ENCODE results near the gene FAM184A. TPM values are rescaled to one million over a fixed set of nuclear protein-coding genes. Genes with fewer than 3 reads are reported as not detected.

The FAM184A gene
- total and polyA plus RNA-seq, 2 experiments from 2014 or later: 13.7 to 18.6 TPM

DNA sequence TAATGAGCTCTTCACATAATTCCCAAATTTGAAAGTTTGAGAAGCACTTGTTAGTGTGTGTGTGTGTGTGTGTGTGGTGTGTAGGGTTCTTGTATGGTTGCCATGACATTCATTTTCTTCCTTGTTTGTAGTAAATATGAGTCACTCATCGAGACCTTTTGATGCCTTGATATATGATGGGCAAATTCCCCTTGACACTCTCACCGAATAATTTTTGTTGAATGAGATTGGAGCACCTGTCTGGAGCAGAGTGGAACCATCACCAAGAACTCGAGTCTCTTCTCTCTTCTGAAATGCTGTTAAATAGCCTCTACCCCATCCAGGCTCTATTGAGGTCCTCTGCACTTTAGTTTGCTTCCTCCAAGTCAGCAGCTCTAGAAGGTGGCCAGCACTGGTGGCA lies 29.6 kb upstream of the FAM184A start (continued):
- TF ChIP-seq, protein P1, sequence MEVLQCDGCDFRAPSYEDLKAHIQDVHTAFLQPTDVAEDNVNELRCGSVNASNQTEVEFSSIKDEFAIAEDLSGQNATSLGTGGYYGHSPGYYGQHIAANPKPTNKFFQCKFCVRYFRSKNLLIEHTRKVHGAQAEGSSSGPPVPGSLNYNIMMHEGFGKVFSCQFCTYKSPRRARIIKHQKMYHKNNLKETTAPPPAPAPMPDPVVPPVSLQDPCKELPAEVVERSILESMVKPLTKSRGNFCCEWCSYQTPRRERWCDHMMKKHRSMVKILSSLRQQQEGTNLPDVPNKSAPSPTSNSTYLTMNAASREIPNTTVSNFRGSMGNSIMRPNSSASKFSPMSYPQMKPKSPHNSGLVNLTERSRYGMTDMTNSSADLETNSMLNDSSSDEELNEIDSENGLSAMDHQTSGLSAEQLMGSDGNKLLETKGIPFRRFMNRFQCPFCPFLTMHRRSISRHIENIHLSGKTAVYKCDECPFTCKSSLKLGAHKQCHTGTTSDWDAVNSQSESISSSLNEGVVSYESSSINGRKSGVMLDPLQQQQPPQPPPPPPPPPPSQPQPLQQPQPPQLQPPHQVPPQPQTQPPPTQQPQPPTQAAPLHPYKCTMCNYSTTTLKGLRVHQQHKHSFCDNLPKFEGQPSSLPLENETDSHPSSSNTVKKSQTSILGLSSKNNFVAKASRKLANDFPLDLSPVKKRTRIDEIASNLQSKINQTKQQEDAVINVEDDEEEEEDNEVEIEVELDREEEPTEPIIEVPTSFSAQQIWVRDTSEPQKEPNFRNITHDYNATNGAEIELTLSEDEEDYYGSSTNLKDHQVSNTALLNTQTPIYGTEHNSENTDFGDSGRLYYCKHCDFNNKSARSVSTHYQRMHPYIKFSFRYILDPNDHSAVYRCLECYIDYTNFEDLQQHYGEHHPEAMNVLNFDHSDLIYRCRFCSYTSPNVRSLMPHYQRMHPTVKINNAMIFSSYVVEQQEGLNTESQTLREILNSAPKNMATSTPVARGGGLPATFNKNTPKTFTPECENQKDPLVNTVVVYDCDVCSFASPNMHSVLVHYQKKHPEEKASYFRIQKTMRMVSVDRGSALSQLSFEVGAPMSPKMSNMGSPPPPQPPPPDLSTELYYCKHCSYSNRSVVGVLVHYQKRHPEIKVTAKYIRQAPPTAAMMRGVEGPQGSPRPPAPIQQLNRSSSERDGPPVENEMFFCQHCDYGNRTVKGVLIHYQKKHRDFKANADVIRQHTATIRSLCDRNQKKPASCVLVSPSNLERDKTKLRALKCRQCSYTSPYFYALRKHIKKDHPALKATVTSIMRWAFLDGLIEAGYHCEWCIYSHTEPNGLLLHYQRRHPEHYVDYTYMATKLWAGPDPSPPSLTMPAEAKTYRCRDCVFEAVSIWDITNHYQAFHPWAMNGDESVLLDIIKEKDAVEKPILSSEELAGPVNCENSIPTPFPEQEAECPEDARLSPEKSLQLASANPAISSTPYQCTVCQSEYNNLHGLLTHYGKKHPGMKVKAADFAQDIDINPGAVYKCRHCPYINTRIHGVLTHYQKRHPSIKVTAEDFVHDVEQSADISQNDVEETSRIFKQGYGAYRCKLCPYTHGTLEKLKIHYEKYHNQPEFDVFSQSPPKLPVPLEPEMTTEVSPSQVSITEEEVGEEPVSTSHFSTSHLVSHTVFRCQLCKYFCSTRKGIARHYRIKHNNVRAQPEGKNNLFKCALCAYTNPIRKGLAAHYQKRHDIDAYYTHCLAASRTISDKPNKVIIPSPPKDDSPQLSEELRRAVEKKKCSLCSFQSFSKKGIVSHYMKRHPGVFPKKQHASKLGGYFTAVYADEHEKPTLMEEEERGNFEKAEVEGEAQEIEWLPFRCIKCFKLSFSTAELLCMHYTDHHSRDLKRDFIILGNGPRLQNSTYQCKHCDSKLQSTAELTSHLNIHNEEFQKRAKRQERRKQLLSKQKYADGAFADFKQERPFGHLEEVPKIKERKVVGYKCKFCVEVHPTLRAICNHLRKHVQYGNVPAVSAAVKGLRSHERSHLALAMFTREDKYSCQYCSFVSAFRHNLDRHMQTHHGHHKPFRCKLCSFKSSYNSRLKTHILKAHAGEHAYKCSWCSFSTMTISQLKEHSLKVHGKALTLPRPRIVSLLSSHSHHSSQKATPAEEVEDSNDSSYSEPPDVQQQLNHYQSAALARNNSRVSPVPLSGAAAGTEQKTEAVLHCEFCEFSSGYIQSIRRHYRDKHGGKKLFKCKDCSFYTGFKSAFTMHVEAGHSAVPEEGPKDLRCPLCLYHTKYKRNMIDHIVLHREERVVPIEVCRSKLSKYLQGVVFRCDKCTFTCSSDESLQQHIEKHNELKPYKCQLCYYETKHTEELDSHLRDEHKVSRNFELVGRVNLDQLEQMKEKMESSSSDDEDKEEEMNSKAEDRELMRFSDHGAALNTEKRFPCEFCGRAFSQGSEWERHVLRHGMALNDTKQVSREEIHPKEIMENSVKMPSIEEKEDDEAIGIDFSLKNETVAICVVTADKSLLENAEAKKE (CRISPR knock-in tag; IDR thresholded peaks at IDR 0.05): no peak
- TF ChIP-seq ZNF331 (CRISPR knock-in tag; IDR thresholded peaks at IDR 0.05; ENCODE audit: low read depth) (no peak), STAT1 (IDR thresholded peaks at IDR 0.05; ENCODE audit: unreplicated experiment) (no peak), EZH2 (IDR thresholded peaks at IDR 0.05; ENCODE audit: low read depth, unreplicated experiment) (no peak), NANOG (IDR thresholded peaks at IDR 0.05; ENCODE audit: borderline replicate concordance) (no peak)
- TF ChIP-seq, protein P2, sequence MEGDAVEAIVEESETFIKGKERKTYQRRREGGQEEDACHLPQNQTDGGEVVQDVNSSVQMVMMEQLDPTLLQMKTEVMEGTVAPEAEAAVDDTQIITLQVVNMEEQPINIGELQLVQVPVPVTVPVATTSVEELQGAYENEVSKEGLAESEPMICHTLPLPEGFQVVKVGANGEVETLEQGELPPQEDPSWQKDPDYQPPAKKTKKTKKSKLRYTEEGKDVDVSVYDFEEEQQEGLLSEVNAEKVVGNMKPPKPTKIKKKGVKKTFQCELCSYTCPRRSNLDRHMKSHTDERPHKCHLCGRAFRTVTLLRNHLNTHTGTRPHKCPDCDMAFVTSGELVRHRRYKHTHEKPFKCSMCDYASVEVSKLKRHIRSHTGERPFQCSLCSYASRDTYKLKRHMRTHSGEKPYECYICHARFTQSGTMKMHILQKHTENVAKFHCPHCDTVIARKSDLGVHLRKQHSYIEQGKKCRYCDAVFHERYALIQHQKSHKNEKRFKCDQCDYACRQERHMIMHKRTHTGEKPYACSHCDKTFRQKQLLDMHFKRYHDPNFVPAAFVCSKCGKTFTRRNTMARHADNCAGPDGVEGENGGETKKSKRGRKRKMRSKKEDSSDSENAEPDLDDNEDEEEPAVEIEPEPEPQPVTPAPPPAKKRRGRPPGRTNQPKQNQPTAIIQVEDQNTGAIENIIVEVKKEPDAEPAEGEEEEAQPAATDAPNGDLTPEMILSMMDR (conservative IDR thresholded peaks at IDR 0.05; ENCODE audit: low read depth in 2 of 2): no peak

DNA sequence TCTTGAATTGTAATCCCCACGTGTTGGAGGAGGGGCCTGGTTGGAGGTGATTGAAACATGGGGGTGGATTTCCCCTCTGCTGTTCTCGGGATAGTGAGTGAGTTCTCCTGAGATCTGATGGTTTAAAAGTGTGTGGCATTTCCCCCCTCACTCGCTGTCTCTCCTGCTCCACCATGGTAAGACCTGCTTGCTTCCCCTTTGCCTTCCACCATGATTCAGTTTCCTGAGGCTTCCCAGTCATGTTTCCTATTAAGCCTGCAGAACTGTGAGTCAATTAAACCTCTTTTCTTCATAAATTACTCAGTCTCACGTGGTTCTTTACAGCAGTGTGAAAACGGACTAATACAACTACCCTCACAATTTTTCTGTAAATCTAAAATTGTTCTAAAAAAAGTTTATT lies 26.8 kb upstream of the FAM184A start:
- Histone ChIP-seq H3K4me3 (no peak overlapping the region), H3K4me2 (no peak overlapping the region), H3K9me2 (ENCODE audit: insufficient read depth) (peaks cover 1% of the 10 kb centered on the region; the same call in 1 of the 2 replicates), H2AFZ (no peak overlapping the region), H3F3A (replicated peaks; ENCODE audit: low read depth) (no peaks in the 10 kb centered on the region), H3K79me2 (replicated peaks; ENCODE audit: insufficient read depth) (no peaks in the 10 kb centered on the region), H3K4me1 (ENCODE audit: insufficient read depth) (no peaks in the 10 kb centered on the region), H3K27ac (ENCODE audit: low read depth) (no peak overlapping the region), H3K27me3 (ENCODE audit: insufficient read depth) (no peaks in the 10 kb centered on the region), H3K36me3 (ENCODE audit: insufficient read depth) (no peaks in the 10 kb centered on the region), H4K20me1 (replicated peaks; ENCODE audit: insufficient read depth) (no peaks in the 10 kb centered on the region)
- ATAC-seq (no peak), DNase-seq (ENCODE audit: low spot score) (no peak)
- Mint-ChIP-seq H3K36me3 (ENCODE audit: low read depth) (no peaks in the 10 kb centered on the region), H3K27ac (no peak overlapping the region), H3K27me3 (ENCODE audit: insufficient read depth, low read depth, poor library complexity) (no peaks in the 10 kb centered on the region), H3K4me1 (peaks cover 6% of the 10 kb centered on the region), H3K9me3 (no peaks in the 10 kb centered on the region; the same call in 2 of the 3 replicates), H3K4me3 (no peak overlapping the region)
- TF ChIP-seq JUNB (IDR thresholded peaks at IDR 0.05; ENCODE audit: unreplicated experiment) (no peak), ZNF331 (CRISPR knock-in tag; IDR thresholded peaks at IDR 0.05; ENCODE audit: low read depth) (no peak), STAT1 (IDR thresholded peaks at IDR 0.05; ENCODE audit: unreplicated experiment) (no peak), ZNF114 (CRISPR knock-in tag; IDR thresholded peaks at IDR 0.05) (no peak), EZH2phosphoT487 (IDR thresholded peaks at IDR 0.05; ENCODE audit: unreplicated experiment) (no peak), CREB1 (CRISPR knock-in tag; IDR thresholded peaks at IDR 0.05; ENCODE audit: low read depth) (no peak), POLR2AphosphoS5 (IDR thresholded peaks at IDR 0.05; ENCODE audit: low read depth) (no peak)
- TF ChIP-seq, protein P3, sequence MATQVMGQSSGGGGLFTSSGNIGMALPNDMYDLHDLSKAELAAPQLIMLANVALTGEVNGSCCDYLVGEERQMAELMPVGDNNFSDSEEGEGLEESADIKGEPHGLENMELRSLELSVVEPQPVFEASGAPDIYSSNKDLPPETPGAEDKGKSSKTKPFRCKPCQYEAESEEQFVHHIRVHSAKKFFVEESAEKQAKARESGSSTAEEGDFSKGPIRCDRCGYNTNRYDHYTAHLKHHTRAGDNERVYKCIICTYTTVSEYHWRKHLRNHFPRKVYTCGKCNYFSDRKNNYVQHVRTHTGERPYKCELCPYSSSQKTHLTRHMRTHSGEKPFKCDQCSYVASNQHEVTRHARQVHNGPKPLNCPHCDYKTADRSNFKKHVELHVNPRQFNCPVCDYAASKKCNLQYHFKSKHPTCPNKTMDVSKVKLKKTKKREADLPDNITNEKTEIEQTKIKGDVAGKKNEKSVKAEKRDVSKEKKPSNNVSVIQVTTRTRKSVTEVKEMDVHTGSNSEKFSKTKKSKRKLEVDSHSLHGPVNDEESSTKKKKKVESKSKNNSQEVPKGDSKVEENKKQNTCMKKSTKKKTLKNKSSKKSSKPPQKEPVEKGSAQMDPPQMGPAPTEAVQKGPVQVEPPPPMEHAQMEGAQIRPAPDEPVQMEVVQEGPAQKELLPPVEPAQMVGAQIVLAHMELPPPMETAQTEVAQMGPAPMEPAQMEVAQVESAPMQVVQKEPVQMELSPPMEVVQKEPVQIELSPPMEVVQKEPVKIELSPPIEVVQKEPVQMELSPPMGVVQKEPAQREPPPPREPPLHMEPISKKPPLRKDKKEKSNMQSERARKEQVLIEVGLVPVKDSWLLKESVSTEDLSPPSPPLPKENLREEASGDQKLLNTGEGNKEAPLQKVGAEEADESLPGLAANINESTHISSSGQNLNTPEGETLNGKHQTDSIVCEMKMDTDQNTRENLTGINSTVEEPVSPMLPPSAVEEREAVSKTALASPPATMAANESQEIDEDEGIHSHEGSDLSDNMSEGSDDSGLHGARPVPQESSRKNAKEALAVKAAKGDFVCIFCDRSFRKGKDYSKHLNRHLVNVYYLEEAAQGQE (IDR thresholded peaks at IDR 0.05; ENCODE audit: unreplicated experiment): no peak
- TF ChIP-seq, protein P2 (conservative IDR thresholded peaks at IDR 0.05; ENCODE audit: low read depth in 2 of 2): no peak

Data from GM23338 (cell line).